Measurements from ENCODE around the gene COLGALT1.

The COLGALT1 gene

GRCh38 chr19:17625980-17626379, 70.5 kb downstream of the COLGALT1 start:
- DNase-seq: no peak

DNA sequence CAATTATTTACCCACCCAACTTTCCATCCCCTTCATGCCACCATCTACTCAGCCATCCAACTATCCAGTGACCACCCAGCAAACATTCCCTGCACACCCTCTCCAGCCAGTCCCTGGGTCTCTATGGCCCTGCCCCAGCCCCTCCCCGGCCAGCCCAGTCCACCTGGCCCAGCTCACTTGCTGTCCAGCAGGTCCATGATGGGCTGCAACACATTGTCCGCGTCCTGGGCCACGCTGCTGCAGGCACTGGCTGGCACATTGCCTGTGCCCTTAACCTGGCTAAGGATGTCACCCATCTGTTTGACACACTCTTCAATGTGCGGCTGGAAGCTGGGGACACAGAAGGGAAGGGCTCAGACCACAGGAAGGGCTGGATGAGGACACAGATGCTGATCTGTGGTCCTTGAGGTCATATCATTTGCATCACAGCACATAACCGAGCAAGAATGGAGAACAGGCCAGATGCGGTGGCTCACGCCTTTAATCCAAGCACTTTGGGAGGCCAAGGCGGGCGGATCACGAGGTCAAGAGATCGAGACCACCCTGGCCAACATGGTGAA, 71.1 kb downstream of the COLGALT1 start:
- DNase-seq: no peak

GRCh38 chr19:17627161-17627560, 71.7 kb downstream of the COLGALT1 start:
- DNase-seq: no peak

- no peak for DNase-seq
Measured at GRCh38 chr19:17627921-17628320, 72.5 kb downstream of the COLGALT1 start.

GRCh38 chr19:17629760-17630159, 74.3 kb downstream of the COLGALT1 start:
- DNase-seq: no peak

- DNase-seq: no peak
Measured at GRCh38 chr19:17632577-17632976, 77.1 kb downstream of the COLGALT1 start.
